Trophoblast cell (in vitro differentiated cells and primary cell): ENCODE data around the gene C9orf78. TPM values are rescaled to one million over a fixed set of nuclear protein-coding genes. Genes with fewer than 3 reads are reported as not detected.

Experiments
- DNase-seq, 2 donors: peaks; one replicate each; pipeline ENCODE4 v3.0.0-alpha.2; 2016
- H2AFZ ChIP-seq: 2 replicates; pipeline ENCODE4 v1.6.1; 2013; ENCODE audit warnings: low read length, moderate library complexity, mild to moderate bottlenecking; ENCODE audit not compliant: insufficient read depth, poor library complexity
- H2AK5ac ChIP-seq: 2 replicates; pipeline ENCODE4 v1.6.1; 2013; ENCODE audit warnings: mild to moderate bottlenecking, low read length
- H2BK120ac ChIP-seq: 2 replicates; pipeline ENCODE4 v1.6.1; 2013; ENCODE audit warnings: low read length, mild to moderate bottlenecking, moderate library complexity; ENCODE audit not compliant: insufficient read depth, poor library complexity
- H2BK12ac ChIP-seq: 2 replicates; pipeline ENCODE4 v1.6.1; 2013; ENCODE audit warnings: mild to moderate bottlenecking, low read length, moderate library complexity
- H2BK5ac ChIP-seq: 2 replicates; pipeline ENCODE4 v1.6.1; 2013; ENCODE audit warnings: low read length, low read depth, moderate library complexity, mild to moderate bottlenecking; ENCODE audit not compliant: poor library complexity
- H3K14ac ChIP-seq: 2 replicates; pipeline ENCODE4 v1.6.1; 2013; ENCODE audit warnings: mild to moderate bottlenecking, low read length
- H3K18ac ChIP-seq: 2 replicates; pipeline ENCODE4 v1.6.1; 2013; ENCODE audit warnings: mild to moderate bottlenecking, low read length
- H3K23ac ChIP-seq: 2 replicates; pipeline ENCODE4 v1.6.1; 2013; ENCODE audit warnings: low read length
- H3K27ac ChIP-seq: 2 replicates; pipeline ENCODE4 v1.5.1; 2013; ENCODE audit warnings: low read depth, mild to moderate bottlenecking, inconsistent platforms, low read length, moderate library complexity
- H3K27me3 ChIP-seq: 2 replicates; pipeline ENCODE4 v1.6.1; 2013; ENCODE audit warnings: inconsistent platforms, mild to moderate bottlenecking, low read length, moderate library complexity; ENCODE audit not compliant: insufficient read depth
- H3K36me3 ChIP-seq, 2 experiments: 1 replicate in 1 of 2; 2 replicates in 1 of 2; pipeline ENCODE4 v1.6.1; 2013; ENCODE audit warnings: low read length in 2 of 2, mild to moderate bottlenecking in 2 of 2, moderate library complexity in 1 of 2; ENCODE audit not compliant: insufficient read depth in 2 of 2, control insufficient read depth in 1 of 2
- H3K4ac ChIP-seq: 2 replicates; pipeline ENCODE4 v1.6.1; 2013; ENCODE audit warnings: low read depth, mild to moderate bottlenecking, low read length, moderate library complexity
- H3K4me1 ChIP-seq, 2 experiments: 1 replicate in 1 of 2; 2 replicates in 1 of 2; pipeline ENCODE4 v1.6.1; 2013; ENCODE audit warnings: low read length in 2 of 2, mild to moderate bottlenecking in 2 of 2, moderate library complexity in 1 of 2; ENCODE audit not compliant: insufficient read depth in 2 of 2, control insufficient read depth in 1 of 2
- H3K4me2 ChIP-seq: 2 replicates; pipeline ENCODE4 v1.6.1; 2013; ENCODE audit warnings: inconsistent platforms, mild to moderate bottlenecking, low read length, moderate library complexity
- H3K4me3 ChIP-seq: 2 replicates; pipeline ENCODE4 v1.5.1; 2013; ENCODE audit warnings: mild to moderate bottlenecking, low read depth, low read length, inconsistent platforms
- H3K79me1 ChIP-seq: one replicate; pipeline ENCODE4 v1.6.1; 2013; ENCODE audit warnings: low read length
- H3K79me2 ChIP-seq: 2 replicates; pipeline ENCODE4 v1.6.1; 2013; ENCODE audit warnings: low read length, mild to moderate bottlenecking; ENCODE audit not compliant: control insufficient read depth, insufficient read depth, poor library complexity
- H3K9ac ChIP-seq: 2 replicates; pipeline ENCODE4 v1.6.1; 2013; ENCODE audit warnings: mild to moderate bottlenecking, low read length
- H3K9me3 ChIP-seq: 2 replicates; pipeline ENCODE4 v1.6.1; 2013; ENCODE audit warnings: low read depth, mild to moderate bottlenecking, control low read depth, inconsistent platforms, low read length; ENCODE audit not compliant: insufficient read depth
- H4K12ac ChIP-seq: 2 replicates; pipeline ENCODE4 v1.6.1; 2013; ENCODE audit warnings: low read depth, mild to moderate bottlenecking, low read length, moderate library complexity
- H4K8ac ChIP-seq: 2 replicates; pipeline ENCODE4 v1.6.1; 2013; ENCODE audit warnings: low read depth, mild to moderate bottlenecking, low read length, moderate library complexity
- H4K91ac ChIP-seq: one replicate; pipeline ENCODE4 v1.6.1; 2013; ENCODE audit warnings: low read depth, mild to moderate bottlenecking, low read length, moderate library complexity
- WGBS: extraction: QIAGEN DNeasy Blood & Tissue Kit; methylation state at CpG from one replicate; pipeline ENCODE4 v1.1.7; 2013; ENCODE audit warnings: missing lambda C conversion rate; ENCODE audit not compliant: insufficient read length, insufficient coverage; ENCODE audit errors: extremely low coverage; 5-methylcytosine and 5-hydroxymethylcytosine counted together
- polyA plus RNA-seq: library from polyadenylated mRNA; stranded (reverse); fragments of 200-250 nt; gene quantifications from 2 replicates; pipeline ENCODE4 v1.2.3, GENCODE V29; 2013

Gene C9orf78
- 31.9 and 33.2 TPM in 2 replicates for polyA plus RNA-seq

- peak; percentile 96 to 99 for DNase-seq
- Histone ChIP-seq H4K91ac (peak within 1 kb of the TSS; percentile 80), H2AFZ (peak within 1 kb of the TSS; percentile 98), H3K79me2 (peaks cover 4% of the 10 kb centered on the region), H3K36me3 (peaks cover 16% of the 10 kb centered on the region in 2 experiments), H2BK12ac (no peak within 1 kb of the TSS), H3K4me3 (peak within 1 kb of the TSS; percentile 93), H3K79me1 (peaks cover 9% of the 10 kb centered on the region), H3K4me1 (peaks cover 7 to 10% of the 10 kb centered on the region in 2 experiments), H3K9ac (peak within 1 kb of the TSS; percentile 77), H2BK120ac (peak within 1 kb of the TSS; percentile 52), H3K23ac (no peak within 1 kb of the TSS), H4K8ac (peak within 1 kb of the TSS; percentile 91), H2AK5ac (peak within 1 kb of the TSS; percentile 58), H3K4ac (peak within 1 kb of the TSS; percentile 72), H2BK5ac (peak within 1 kb of the TSS; percentile 65), H3K18ac (peak within 1 kb of the TSS; percentile 78), H3K14ac (peak within 1 kb of the TSS; percentile 42), H4K12ac (peak within 1 kb of the TSS; percentile 36), H3K27ac (no peak within 1 kb of the TSS), H3K27me3 (no peaks in the 10 kb centered on the region), H3K9me3 (no peaks in the 10 kb centered on the region), H3K4me2 (peak within 1 kb of the TSS; percentile 94)
- WGBS: no CpG with 5 or more reads among the region's 81 CpGs
Observed at GRCh38 chr9:129835128-129835859, at the start of gene C9orf78, which contains the start of gene USP20. Gene C9orf78 (minus strand): TSS chr9:129835275. CDS start chr9:129835221, 54 bp downstream. Gene USP20 (plus strand): TSS chr9:129835458. CDS start chr9:129852556, 17,098 bp downstream.

DNA sequence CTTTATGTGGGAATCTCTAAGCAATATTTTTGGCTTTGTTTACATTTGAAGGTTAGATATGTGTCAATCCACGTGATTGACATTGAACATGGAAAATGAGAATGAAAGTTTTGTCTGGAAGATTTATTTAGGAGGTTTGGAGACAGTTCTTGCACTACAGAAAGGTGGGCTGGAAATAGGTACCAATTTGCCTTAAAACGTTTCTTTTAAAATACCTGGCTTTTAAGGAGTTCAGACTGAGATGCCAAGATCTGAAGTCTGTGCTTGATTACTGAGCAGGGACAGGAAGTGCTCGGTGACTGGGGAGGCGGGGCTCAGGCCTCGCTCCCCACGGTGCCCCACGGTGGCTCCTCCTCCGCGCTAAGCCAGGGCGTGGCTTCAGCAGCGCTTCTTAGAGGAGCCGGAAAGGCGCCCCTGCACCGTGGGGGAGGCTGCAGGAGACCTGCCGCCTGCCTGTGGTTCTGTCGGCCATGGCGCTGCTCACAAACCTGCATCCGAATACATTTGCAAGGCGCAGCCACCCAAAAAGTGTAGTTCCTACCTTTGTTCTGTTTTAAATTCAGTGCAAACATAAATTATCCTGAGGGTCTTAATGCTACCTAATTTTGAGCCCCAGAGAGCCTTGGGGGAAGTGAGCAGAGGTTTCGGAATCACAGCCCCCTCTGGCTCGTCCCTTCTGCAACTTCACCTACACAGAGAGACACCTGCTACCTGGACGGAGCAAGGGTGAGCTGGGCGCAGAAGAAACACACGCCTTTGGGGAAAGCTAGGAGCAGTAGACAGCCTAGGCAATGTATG is 49.3 kb upstream of the C9orf78 start:
- no CpG with 5 or more reads among the region's 24 CpGs for WGBS
- Histone ChIP-seq H2AK5ac (peak overlapping the region; percentile 63), H3K36me3 (peaks cover 19 to 30% of the 10 kb centered on the region in 2 experiments), H2AFZ (peak overlapping the region; percentile 20), H3K23ac (no peak overlapping the region), H3K9me3 (peaks cover 2% of the 10 kb centered on the region), H3K27me3 (no peaks in the 10 kb centered on the region), H4K12ac (peak overlapping the region; percentile 1), H2BK12ac (peak overlapping the region; percentile 9), H3K4ac (no peak overlapping the region), H3K79me1 (peaks cover 10% of the 10 kb centered on the region), H3K79me2 (peaks cover 2% of the 10 kb centered on the region), H2BK120ac (no peak overlapping the region), H3K4me2 (peak overlapping the region; percentile 47), H3K4me1 (peaks cover 25 to 28% of the 10 kb centered on the region in 2 experiments), H3K27ac (no peak overlapping the region), H3K4me3 (no peak overlapping the region), H3K18ac (no peak overlapping the region), H2BK5ac (no peak overlapping the region), H4K91ac (peak overlapping the region; percentile 72), H4K8ac (peak overlapping the region; percentile 41), H3K9ac (no peak overlapping the region), H3K14ac (no peak overlapping the region)
- peak; percentile 65 to 80 for DNase-seq

DNA sequence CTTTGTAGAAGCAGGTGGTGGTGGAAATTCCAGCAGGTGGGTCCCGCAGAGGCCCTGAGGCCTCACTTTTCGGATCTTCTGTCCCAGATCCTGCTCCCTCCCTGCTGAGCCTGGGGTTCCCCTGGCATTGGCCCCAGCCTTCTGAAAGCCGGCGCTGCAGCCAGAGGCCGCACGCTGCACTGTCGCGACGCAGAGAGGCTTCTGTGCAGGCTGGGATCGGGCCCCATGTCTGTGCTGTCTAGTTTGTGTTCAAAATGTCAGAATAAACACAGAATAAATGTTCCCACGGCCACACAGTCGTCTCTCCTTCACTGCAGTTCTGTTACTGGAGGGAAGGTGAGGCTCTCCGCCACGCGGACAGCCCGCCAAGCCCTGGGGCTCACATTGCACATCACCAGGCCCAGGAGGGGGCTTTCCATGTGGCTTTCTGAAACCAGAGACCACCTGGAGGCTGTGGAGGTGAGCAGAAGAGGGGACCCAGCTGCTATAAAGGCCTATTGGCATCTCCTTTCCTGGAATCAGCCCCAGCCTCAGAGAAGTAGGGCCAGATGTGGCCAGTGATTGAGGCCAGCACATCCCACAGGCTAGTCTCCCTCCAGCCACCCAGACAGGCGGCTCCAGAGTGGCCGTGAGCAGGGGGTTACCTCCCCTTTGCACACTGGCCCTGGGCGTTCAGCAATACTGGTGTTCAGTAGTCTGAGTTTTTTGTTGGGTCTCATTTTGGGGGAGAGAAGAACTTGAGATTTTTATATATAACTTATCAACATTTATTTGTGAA is 46.7 kb upstream of the C9orf78 start:
- Histone ChIP-seq H3K27me3 (no peaks in the 10 kb centered on the region), H2BK5ac (no peak overlapping the region), H3K4ac (no peak overlapping the region), H3K18ac (no peak overlapping the region), H3K79me1 (peaks cover 8% of the 10 kb centered on the region), H3K23ac (no peak overlapping the region), H3K36me3 (peaks cover 21 to 29% of the 10 kb centered on the region in 2 experiments), H2BK120ac (no peak overlapping the region), H4K91ac (no peak overlapping the region), H3K4me2 (no peak overlapping the region), H2AK5ac (no peak overlapping the region), H2BK12ac (no peak overlapping the region), H3K4me3 (no peak overlapping the region), H4K12ac (no peak overlapping the region), H3K14ac (no peak overlapping the region), H2AFZ (no peak overlapping the region), H4K8ac (no peak overlapping the region), H3K9ac (no peak overlapping the region), H3K9me3 (peaks cover 2% of the 10 kb centered on the region), H3K79me2 (peaks cover 2% of the 10 kb centered on the region), H3K4me1 (peaks cover 20 to 21% of the 10 kb centered on the region in 2 experiments), H3K27ac (no peak overlapping the region)
- WGBS: no CpG with 5 or more reads among the region's 19 CpGs
- no peak for DNase-seq
